Lower leg skin (tissue), 4 donors: ENCODE data around the gene ANKRD13D. TPM values are rescaled to one million over a fixed set of nuclear protein-coding genes. Genes with fewer than 3 reads are reported as not detected.

ENCODE experiments used
- DNase-seq, 2 donors: peaks; one replicate each; pipeline ENCODE4 v3.0.0-alpha.2; 2019; ENCODE audit warnings: low spot score in 2 of 2
- H3K4me3 ChIP-seq: fragments of 200-600 bp; sonication (generic); 2 replicates; pipeline ENCODE4 v1.5.1; 2017; ENCODE audit warnings: mild to moderate bottlenecking, low read depth; ENCODE audit not compliant: poor library complexity, severe bottlenecking
- CTCF ChIP-seq, 3 donors: fragments of 450-650 bp; IDR thresholded peaks; one replicate each; pipeline ENCODE4 v1.5.1; 2016; ENCODE audit warnings: antibody characterized with exemption in 3 of 3, mild to moderate bottlenecking in 3 of 3, moderate library complexity in 2 of 3
- POLR2A ChIP-seq, 2 donors: fragments of 450-650 bp; IDR thresholded peaks; one replicate each; pipeline ENCODE4 v1.6.1; 2016 to 2017; ENCODE audit warnings: antibody characterized with exemption in 2 of 2, mild to moderate bottlenecking in 1 of 2, moderate library complexity in 1 of 2
- WGBS, 2 donors: methylation state at CpG; one replicate each; pipeline ENCODE4 v1.1.5; 2018; 5-methylcytosine and 5-hydroxymethylcytosine counted together
- intact Hi-C: fragments of 100-400 bp; cut with DNase I; formaldehyde crosslinking; loops from one replicate; pipeline ENCODE4 v1.15.0; 2023; ENCODE audit warnings: low total_unique reads
- total RNA-seq, 4 donors: library from RNA; depleted of rRNA; stranded (reverse); fragments of >200 nt; gene quantifications; one replicate each; pipeline ENCODE4 v1.1.0, GENCODE V29; 2016

ANKRD13D gene
- total RNA-seq, 4 donors from 2014 or later = 60.5 to 84.7 (median 72.8) TPM

DNA sequence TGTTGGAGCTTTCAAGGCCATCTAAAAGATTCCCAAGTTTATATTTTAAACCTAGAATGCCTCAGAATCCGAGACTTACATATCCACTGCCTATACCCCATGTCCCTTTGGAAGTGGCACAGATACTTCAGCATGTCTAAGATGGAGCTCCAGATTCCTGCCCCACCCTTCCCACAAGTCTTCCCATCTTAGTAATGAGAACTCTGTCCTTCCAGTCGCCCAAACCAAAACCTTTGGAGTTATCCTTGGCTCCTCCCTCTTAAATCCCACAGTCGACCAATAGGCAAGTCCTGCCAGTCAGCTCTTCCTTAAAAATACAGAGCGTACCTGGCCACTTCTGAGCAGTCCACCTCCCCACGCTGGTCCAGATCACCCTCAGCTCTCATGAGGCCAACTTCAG lies 59.9 kb downstream of the ANKRD13D start:
- no peak for DNase-seq
- intact Hi-C loops = no loop called here
- TF ChIP-seq POLR2A (IDR thresholded peaks at IDR 0.05) = no peak
- no peak for TF ChIP-seq CTCF (IDR thresholded peaks at IDR 0.05)
- no peak overlapping the region for H3K4me3 ChIP-seq
- 70% methylated on average over 5 of the region's 5 CpGs for WGBS, 2 donors

- 85 to 86% methylated on average over 2 of the region's 2 CpGs for WGBS, 2 donors
- no peak overlapping the region for H3K4me3 ChIP-seq
- intact Hi-C loops = no loop called here
- DNase-seq = no peak
- TF ChIP-seq POLR2A (IDR thresholded peaks at IDR 0.05) (no peak), CTCF (IDR thresholded peaks at IDR 0.05) (no peak)
Measured at GRCh38 chr11:67349457-67349856, 60.4 kb downstream of the ANKRD13D start.

- TF ChIP-seq POLR2A (IDR thresholded peaks at IDR 0.05) = no peak
- TF ChIP-seq CTCF (IDR thresholded peaks at IDR 0.05) = no peak
- intact Hi-C loops = loop anchor here (2.0 kb wide), 1 partner anchor 33 kb away; no protein-coding TSS in a partner anchor
- no peak for DNase-seq
- 82 to 86% methylated on average over 4 of the region's 4 CpGs for WGBS, 2 donors
- H3K4me3 ChIP-seq = no peak overlapping the region
Measured at GRCh38 chr11:67349928-67350465, 60.9 kb downstream of the ANKRD13D start.

GRCh38 chr11:67351275-67352005 lies 62.3 kb downstream of the ANKRD13D start:
- intact Hi-C loops = loop anchor here (2.0 kb wide), 1 partner anchor 31 kb away; no protein-coding TSS in a partner anchor
- peak; percentile 45 to 91 for DNase-seq
- WGBS, 2 donors = 49 to 52% methylated on average over 11 of the region's 11 CpGs
- no peak overlapping the region for H3K4me3 ChIP-seq
- TF ChIP-seq CTCF (IDR thresholded peaks at IDR 0.05) (peak in 1 of 3 donors; percentile 87), POLR2A (IDR thresholded peaks at IDR 0.05) (no peak)

Other genes with a start within 250 kb of the ANKRD13D start
- gene RHOD, start 232.5 kb upstream of the ANKRD13D start, total RNA-seq = 100 to 1,000 TPM in 1 of 4 donors, 10 to 100 TPM in 3; 74.6 to 109 (median 87.8) TPM
- gene KDM2A, start 170.0 kb upstream of the ANKRD13D start, total RNA-seq = 10 to 100 TPM; 64.5 to 84.0 (median 70.3) TPM
- gene GRK2, start 22.8 kb upstream of the ANKRD13D start, total RNA-seq = 100 to 1,000 TPM in 3 of 4 donors, 10 to 100 TPM in 1; 81.1 to 127 (median 114) TPM
- gene SSH3, start 14.2 kb downstream of the ANKRD13D start, total RNA-seq = 10 to 100 TPM; 58.6 to 71.0 (median 62.0) TPM
- 100 to 1,000 TPM in 1 of 4 donors, 10 to 100 TPM in 3; 82.3 to 126 (median 86.4) TPM for gene POLD4, start 64.2 kb downstream of the ANKRD13D start, total RNA-seq
- gene CLCF1, start 84.3 kb downstream of the ANKRD13D start, total RNA-seq = 1 to 10 TPM; 2.2 to 3.3 (median 2.5) TPM
- 10 to 100 TPM; 24.9 to 28.5 (median 27.2) TPM for gene RAD9A, start 102.7 kb downstream of the ANKRD13D start, total RNA-seq
- 100 to 1,000 TPM; 101 to 160 (median 143) TPM for gene PPP1CA, start 112.6 kb downstream of the ANKRD13D start, total RNA-seq
- 1 to 10 TPM in 2 of 4 donors, under 1 TPM in 2; 0.71 to 1.3 (median 0.97) TPM for gene TBC1D10C, start 114.8 kb downstream of the ANKRD13D start, total RNA-seq
- gene CARNS1, start 126.4 kb downstream of the ANKRD13D start, total RNA-seq = 1 to 10 TPM in 2 of 4 donors, under 1 TPM in 2; 0.30 to 1.5 (median 1.0) TPM
- gene RPS6KB2, start 139.2 kb downstream of the ANKRD13D start, total RNA-seq = 100 to 1,000 TPM; 154 to 264 (median 203) TPM
- 1 to 10 TPM; 1.6 to 2.9 (median 2.1) TPM for gene PTPRCAP, start 148.4 kb downstream of the ANKRD13D start, total RNA-seq
- gene CORO1B, start 154.2 kb downstream of the ANKRD13D start, total RNA-seq = 10 to 100 TPM; 40.1 to 79.5 (median 66.9) TPM
- not detected for gene GPR152, start 163.4 kb downstream of the ANKRD13D start, total RNA-seq
- gene CABP4, start 166.1 kb downstream of the ANKRD13D start, total RNA-seq = under 1 TPM in 2 of 4 donors, not detected in 2; 0.11 to 0.25 TPM
- 100 to 1,000 TPM; 202 to 374 (median 252) TPM for gene TMEM134, start 179.9 kb downstream of the ANKRD13D start, total RNA-seq
- gene AIP, start 193.7 kb downstream of the ANKRD13D start, total RNA-seq = 10 to 100 TPM; 38.7 to 52.5 (median 47.7) TPM
- 10 to 100 TPM in 3 of 4 donors, 1 to 10 TPM in 1; 7.3 to 19.9 (median 12.6) TPM for gene PITPNM1, start 216.1 kb downstream of the ANKRD13D start, total RNA-seq
- 10 to 100 TPM; 16.3 to 40.4 (median 27.8) TPM for gene CDK2AP2, start 218.9 kb downstream of the ANKRD13D start, total RNA-seq
- not detected for gene CABP2, start 234.1 kb downstream of the ANKRD13D start, total RNA-seq